Epithelial cell of proximal tubule (primary cell): Measurements from ENCODE around the gene MTCL3.

ENCODE experiments used
- DNase-seq: peaks from one replicate; pipeline ENCODE4 v3.0.0-alpha.2; 2011; ENCODE audit warnings: low read depth
- H3K4me3 ChIP-seq: 2 replicates; pipeline ENCODE4 v1.5.1; 2011; ENCODE audit warnings: low read depth, mild to moderate bottlenecking, low read length
- TF ChIP-seq, protein P1 (sequence below): conservative IDR thresholded peaks from 2 replicates; pipeline ENCODE4 v1.5.1; 2012; ENCODE audit warnings: low read depth, mild to moderate bottlenecking, low read length

MTCL3 gene

DNA sequence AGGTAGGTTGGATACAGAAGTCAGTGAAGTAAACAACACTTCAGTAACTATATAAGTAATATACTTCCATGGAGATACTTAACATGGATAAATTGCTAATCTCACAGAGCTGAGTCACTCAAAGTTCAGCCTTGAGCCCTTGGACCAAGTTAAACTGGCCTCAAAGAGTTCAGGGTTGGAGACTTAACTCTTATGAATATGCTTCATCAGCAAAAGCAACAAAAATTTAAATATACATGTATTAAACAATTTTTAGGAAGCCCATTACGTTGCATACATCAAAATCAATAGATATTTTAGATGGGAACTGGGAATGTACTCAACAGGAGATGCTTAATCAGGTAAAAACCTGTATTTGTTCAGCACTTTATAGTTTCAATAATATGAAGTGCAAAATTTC lies 12.2 kb downstream of the MTCL3 start:
- TF ChIP-seq, protein P1, sequence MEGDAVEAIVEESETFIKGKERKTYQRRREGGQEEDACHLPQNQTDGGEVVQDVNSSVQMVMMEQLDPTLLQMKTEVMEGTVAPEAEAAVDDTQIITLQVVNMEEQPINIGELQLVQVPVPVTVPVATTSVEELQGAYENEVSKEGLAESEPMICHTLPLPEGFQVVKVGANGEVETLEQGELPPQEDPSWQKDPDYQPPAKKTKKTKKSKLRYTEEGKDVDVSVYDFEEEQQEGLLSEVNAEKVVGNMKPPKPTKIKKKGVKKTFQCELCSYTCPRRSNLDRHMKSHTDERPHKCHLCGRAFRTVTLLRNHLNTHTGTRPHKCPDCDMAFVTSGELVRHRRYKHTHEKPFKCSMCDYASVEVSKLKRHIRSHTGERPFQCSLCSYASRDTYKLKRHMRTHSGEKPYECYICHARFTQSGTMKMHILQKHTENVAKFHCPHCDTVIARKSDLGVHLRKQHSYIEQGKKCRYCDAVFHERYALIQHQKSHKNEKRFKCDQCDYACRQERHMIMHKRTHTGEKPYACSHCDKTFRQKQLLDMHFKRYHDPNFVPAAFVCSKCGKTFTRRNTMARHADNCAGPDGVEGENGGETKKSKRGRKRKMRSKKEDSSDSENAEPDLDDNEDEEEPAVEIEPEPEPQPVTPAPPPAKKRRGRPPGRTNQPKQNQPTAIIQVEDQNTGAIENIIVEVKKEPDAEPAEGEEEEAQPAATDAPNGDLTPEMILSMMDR = no peak
- H3K4me3 ChIP-seq = no peak overlapping the region

GRCh38 chr6:127503022-127503421 lies 16.1 kb downstream of the MTCL3 start:
- TF ChIP-seq, protein P1 = no peak
- H3K4me3 ChIP-seq = no peak overlapping the region
- DNase-seq = no peak

More for the DNA sequence above, 12.2 kb downstream of the MTCL3 start:
- DNase-seq = no peak

- no peak for DNase-seq
- H3K4me3 ChIP-seq = no peak overlapping the region
- TF ChIP-seq, protein P1 = no peak
These were observed 21.7 kb downstream of the MTCL3 start for GRCh38 chr6:127497410-127497809.

GRCh38 chr6:127496471-127496870 lies 22.7 kb downstream of the MTCL3 start:
- TF ChIP-seq, protein P1 = no peak
- DNase-seq = no peak
- no peak overlapping the region for H3K4me3 ChIP-seq

DNA sequence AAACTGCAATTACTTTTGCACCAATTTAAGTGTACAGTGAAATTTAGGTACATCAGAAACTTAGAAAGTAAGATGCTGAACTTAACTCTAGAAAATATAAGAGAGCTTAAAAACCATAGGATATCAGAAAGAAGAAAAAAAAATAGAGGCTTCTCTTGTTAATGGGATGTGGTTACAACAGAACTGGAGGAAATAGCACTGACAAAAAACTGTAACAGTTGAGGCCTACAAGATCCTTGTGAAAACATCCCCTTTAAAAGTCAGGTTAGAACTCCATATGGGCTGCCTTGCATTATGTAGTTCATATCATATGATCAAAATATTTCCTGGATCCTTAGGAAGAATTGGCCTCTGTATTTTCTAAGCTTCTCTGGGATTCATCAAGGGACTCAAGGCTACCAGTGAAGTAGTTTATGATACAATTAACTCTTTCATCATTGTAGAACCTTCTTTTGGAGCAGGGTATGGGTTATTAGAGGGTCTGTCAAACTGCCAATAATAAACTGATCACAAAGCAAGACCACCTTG lies 24.8 kb downstream of the MTCL3 start:
- H3K4me3 ChIP-seq = no peak overlapping the region
- TF ChIP-seq, protein P1 = no peak
- DNase-seq = no peak

DNA sequence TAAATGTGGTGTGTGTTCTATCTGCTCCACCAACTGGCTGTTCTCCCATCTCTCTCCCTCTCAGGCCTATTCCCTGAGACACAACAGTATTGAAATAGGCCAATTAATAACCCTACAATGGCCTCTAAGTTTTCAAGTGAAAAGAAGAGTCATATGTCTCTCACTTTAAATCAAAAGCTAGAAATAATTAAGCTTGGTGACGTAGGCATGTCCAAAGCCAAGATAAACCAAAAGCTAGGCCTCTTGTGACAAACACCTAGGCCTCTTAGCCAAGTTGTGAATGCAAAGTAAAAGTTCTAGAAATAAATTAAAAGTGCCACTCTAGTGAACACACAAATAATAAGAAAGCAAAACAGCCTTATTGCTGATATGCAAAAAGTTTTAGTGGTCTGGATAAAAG lies 29.9 kb downstream of the MTCL3 start:
- TF ChIP-seq, protein P1 = no peak
- H3K4me3 ChIP-seq = no peak overlapping the region
- no peak for DNase-seq

DNA sequence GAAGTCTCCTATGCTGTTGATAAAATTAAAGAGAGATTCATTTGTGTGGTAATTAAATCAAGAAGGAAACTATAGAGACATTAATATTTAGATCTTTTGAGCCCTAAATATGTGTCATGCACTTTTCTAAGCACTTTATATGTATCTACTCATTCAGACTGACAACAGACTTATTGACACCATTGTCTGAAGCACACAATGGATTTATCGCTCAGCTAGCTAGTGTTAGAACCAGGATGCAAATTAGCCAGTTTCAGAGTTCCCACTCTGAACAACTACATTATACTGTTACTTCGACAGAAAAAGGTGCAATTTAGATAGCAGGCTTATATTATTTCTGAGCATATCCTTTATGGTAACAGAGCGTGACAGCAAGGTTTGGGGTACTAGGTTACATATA lies 32.2 kb downstream of the MTCL3 start:
- TF ChIP-seq, protein P1 = no peak
- H3K4me3 ChIP-seq = no peak overlapping the region
- DNase-seq = no peak
